Measurements from ENCODE around the gene TARS2.

The TARS2 gene

GRCh38 chr1:150486966-150487762, at the start of gene TARS2:
Gene TARS2, plus strand, starts transcription at chr1:150487419. Its CDS starts 32 bp downstream, at chr1:150487451.
- DNase-seq = peak; percentile 95 to 99 (median 98)

- DNase-seq = no peak
Observed at GRCh38 chr1:150441121-150441520, 46.1 kb upstream of the TARS2 start.

- no peak for DNase-seq
Observed at GRCh38 chr1:150444232-150444631, 43.0 kb upstream of the TARS2 start.

- no peak for DNase-seq
Observed at GRCh38 chr1:150456146-150456647, 31.0 kb upstream of the TARS2 start.

- DNase-seq = peak; percentile 73 to 82 (median 80)
Observed at GRCh38 chr1:150464422-150464826, 22.8 kb upstream of the TARS2 start.

GRCh38 chr1:150466964-150467363, 20.3 kb upstream of the TARS2 start:
- DNase-seq = no peak

GRCh38 chr1:150469291-150469690, 17.9 kb upstream of the TARS2 start:
- DNase-seq = no peak

- no peak for DNase-seq
Observed at GRCh38 chr1:150472601-150473200, 14.5 kb upstream of the TARS2 start.

- no peak for DNase-seq
Observed at GRCh38 chr1:150473659-150474058, 13.6 kb upstream of the TARS2 start.

- DNase-seq = no peak
Observed at GRCh38 chr1:150474869-150475268, 12.3 kb upstream of the TARS2 start.

- DNase-seq = no peak
Observed at GRCh38 chr1:150476754-150477153, 10.5 kb upstream of the TARS2 start.

GRCh38 chr1:150477320-150477719, 9.9 kb upstream of the TARS2 start:
- no peak for DNase-seq

GRCh38 chr1:150477733-150478132, 9.5 kb upstream of the TARS2 start:
- no peak for DNase-seq

GRCh38 chr1:150479370-150479769, 7.8 kb upstream of the TARS2 start:
- DNase-seq = no peak

- no peak for DNase-seq
Observed at GRCh38 chr1:150479927-150480352, 7.3 kb upstream of the TARS2 start.

- peak in 1 of 3 donors; percentile 24 for DNase-seq
Observed at GRCh38 chr1:150484431-150484830, 2.8 kb upstream of the TARS2 start.

- peak in 2 of 3 donors; percentile 16 to 25 for DNase-seq
Observed at GRCh38 chr1:150484861-150485260, 2.4 kb upstream of the TARS2 start.

- DNase-seq = no peak
Observed at GRCh38 chr1:150487763-150488115, 520 bp downstream of the TARS2 start.

GRCh38 chr1:150493175-150493574, 6.0 kb downstream of the TARS2 start:
- no peak for DNase-seq

- no peak for DNase-seq
Observed at GRCh38 chr1:150498342-150498741, 11.1 kb downstream of the TARS2 start.

GRCh38 chr1:150505431-150505830, 18.2 kb downstream of the TARS2 start:
- no peak for DNase-seq

- peak; percentile 79 to 85 (median 83) for DNase-seq
Observed at GRCh38 chr1:150507912-150508864, 21.0 kb downstream of the TARS2 start, which contains the start of gene ECM1. Gene ECM1, plus strand, starts transcription at chr1:150508109. Its CDS starts 101 bp downstream, at chr1:150508210.

- no peak for DNase-seq
Observed at GRCh38 chr1:150508982-150509381, 21.8 kb downstream of the TARS2 start.
